ENCODE data around the gene MYBPC3.

- TF ChIP-seq GATA2 (IDR thresholded peaks at IDR 0.05; ENCODE audit: insufficient read depth, insufficient read length, low read depth, low read length) (no peak), POLR2A (IDR thresholded peaks at IDR 0.05; ENCODE audit: low read depth, low read length) (no peak), CTCF (IDR thresholded peaks at IDR 0.05; ENCODE audit: extremely low read depth in 1 of 2, insufficient read depth in 1 of 2, low read depth in 1 of 2, low read length in 2 of 2) (no peak), JUN (IDR thresholded peaks at IDR 0.05; ENCODE audit: borderline replicate concordance, insufficient read depth, insufficient read length, low read depth) (no peak), EZH2 (IDR thresholded peaks at IDR 0.05; ENCODE audit: borderline replicate concordance, low read depth, low read length, severe bottlenecking) (no peak)
Measured at GRCh38 chr11:47345890-47346563, 6.5 kb downstream of the MYBPC3 start.

All from endothelial cell of umbilical vein (primary cell).